Subcutaneous adipose tissue (tissue), 4 donors: ENCODE results near the gene NR3C2. TPM values are rescaled to one million over a fixed set of nuclear protein-coding genes. Genes with fewer than 3 reads are reported as not detected.

Experiments used
- total RNA-seq, 4 donors: library from RNA; depleted of rRNA; stranded (reverse); fragments of >200 nt; gene quantifications; one replicate each; pipeline ENCODE4 v1.1.0, GENCODE V29; 2016
- TF ChIP-seq, protein P1 (sequence below): fragments of 450-650 bp; IDR thresholded peaks from one replicate; pipeline ENCODE4 v1.5.1; 2016; ENCODE audit warnings: low read depth, mild to moderate bottlenecking, control low read depth, antibody characterized with exemption, moderate library complexity

Gene NR3C2
- total RNA-seq, 4 donors from 2014 or later: 7.5 to 17.0 (median 8.9) TPM

- TF ChIP-seq, protein P1, sequence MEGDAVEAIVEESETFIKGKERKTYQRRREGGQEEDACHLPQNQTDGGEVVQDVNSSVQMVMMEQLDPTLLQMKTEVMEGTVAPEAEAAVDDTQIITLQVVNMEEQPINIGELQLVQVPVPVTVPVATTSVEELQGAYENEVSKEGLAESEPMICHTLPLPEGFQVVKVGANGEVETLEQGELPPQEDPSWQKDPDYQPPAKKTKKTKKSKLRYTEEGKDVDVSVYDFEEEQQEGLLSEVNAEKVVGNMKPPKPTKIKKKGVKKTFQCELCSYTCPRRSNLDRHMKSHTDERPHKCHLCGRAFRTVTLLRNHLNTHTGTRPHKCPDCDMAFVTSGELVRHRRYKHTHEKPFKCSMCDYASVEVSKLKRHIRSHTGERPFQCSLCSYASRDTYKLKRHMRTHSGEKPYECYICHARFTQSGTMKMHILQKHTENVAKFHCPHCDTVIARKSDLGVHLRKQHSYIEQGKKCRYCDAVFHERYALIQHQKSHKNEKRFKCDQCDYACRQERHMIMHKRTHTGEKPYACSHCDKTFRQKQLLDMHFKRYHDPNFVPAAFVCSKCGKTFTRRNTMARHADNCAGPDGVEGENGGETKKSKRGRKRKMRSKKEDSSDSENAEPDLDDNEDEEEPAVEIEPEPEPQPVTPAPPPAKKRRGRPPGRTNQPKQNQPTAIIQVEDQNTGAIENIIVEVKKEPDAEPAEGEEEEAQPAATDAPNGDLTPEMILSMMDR: no peak
These were observed 173.4 kb downstream of the NR3C2 start for GRCh38 chr4:148268835-148269234.

DNA sequence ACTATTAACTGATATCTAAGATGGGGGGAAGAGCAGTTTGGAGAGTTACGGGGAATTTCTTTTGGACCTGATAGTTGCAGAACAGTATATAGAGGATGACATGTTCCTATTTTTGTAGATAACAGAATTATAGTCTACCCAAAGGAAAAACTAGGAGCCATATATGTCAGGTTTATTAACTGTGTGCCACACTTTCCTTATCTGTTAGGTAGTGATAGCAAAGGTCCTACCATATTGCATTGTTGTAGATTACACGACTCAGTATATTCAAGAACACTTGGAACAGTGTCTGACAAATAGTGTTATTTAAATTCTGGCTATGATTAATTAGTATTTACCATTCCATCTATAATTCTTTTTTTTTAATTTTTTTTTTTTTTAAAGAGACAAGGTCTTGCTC, 175.3 kb downstream of the NR3C2 start:
- TF ChIP-seq, protein P1: no peak

GRCh38 chr4:148266240-148266639, 176.0 kb downstream of the NR3C2 start:
- TF ChIP-seq, protein P1: no peak

GRCh38 chr4:148265627-148266026, 176.6 kb downstream of the NR3C2 start:
- TF ChIP-seq, protein P1: no peak

GRCh38 chr4:148263802-148264201, 178.4 kb downstream of the NR3C2 start:
- TF ChIP-seq, protein P1: no peak

- TF ChIP-seq, protein P1: no peak
These were observed 179.1 kb downstream of the NR3C2 start for GRCh38 chr4:148263127-148263526.

DNA sequence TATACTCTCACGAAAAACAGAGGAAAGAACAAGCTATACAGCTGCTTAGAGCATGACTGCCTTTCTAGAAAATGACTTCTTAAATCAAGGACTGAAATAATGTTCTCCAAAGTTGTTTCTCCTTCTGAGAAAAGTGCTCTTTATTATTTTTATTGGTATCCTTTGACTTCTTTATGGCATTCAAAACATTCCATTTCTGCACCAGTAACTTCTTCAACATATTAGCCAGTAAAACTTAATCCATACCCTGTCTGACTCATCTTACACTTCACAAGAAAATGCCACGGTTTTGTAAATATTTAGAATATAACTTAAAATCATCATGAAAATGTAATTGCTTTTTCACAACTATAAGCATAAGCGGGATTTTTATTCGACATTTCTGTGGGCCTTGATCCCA, 180.4 kb downstream of the NR3C2 start:
- TF ChIP-seq, protein P1: no peak
